NCI-H1092 treated with DMSO at 0.1 percent for 48 hours (cell line): Measurements from ENCODE around the gene GSTT4.
"Not testable (repeated sequence)": the region's sequence is repeated elsewhere in the genome, so short reads cannot be mapped to it uniquely, and the experiment has no call there.

ENCODE experiments used
- DNase-seq: peaks from one replicate; lab custom pipeline; 2025; lab: John Stamatoyannopoulos, UW

GSTT4 gene

DNA sequence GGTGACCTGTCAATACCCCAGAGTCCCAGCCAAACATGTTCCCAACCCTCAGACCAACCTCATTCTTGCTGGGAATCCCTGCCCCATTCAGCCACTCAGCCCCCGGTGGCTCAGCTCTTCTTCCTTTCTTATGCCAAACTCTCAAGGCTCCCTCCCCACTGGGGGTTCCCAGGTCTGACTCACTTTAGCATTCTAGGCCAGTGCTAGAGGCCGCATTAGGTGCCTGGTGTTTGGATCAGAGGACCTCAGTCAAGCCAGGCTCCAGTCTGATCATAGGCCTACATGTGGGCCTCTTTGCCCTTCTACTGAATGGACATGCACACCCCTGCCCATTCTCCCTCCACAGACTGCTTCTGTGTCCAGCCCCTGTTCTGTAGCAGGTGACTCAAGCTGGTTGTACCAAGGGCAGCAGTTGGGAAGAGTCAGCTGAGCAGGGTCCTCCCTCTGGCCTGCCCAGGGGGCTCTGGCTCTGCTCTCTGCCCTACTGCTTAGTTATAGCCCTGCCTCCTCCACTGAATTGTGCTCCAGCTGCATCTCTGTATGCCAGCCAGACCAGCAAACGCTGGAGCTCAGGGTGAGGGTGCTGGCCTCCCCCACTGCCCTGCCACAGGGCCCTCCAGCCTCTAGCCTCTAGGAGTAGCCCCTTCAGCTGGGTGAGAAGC, 15.5 kb downstream of the GSTT4 start:
- DNase-seq: not testable (repeated sequence)

DNA sequence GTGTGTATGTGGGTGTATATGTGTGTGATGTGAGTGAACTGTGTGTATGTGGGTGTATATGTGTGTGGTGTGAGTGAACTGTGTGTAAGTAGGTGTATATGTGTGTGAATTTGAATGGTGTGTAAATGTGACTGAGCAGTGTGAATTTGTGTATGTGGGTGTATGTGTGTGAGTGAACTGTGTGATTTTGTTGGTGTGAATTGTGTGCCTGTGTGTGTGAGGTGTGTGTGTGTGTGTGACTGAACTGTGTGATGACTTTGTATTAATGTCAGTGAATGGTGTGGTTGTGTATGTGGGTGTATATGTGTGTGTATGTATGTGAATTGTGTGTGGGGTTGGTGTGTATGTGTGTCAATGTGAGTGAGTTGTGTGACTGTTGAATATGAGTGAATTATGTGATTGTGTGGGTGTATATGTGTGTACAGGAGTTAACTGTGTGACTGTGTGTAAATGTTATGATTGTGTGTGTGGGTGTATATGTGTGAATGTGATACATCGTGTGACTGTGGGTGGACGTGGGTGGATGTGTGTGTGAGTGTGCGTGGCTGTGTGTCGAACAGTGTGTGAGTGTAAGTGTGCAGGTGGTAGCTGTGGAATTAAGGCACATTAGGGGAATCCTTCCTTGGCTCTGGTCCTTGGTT, 18.6 kb downstream of the GSTT4 start:
- DNase-seq: not testable (repeated sequence)

GRCh38 chr22:23986089-23986488, 19.2 kb downstream of the GSTT4 start:
- DNase-seq: not testable (repeated sequence)

- DNase-seq: peak; percentile 33
These were observed 20.8 kb downstream of the GSTT4 start for GRCh38 chr22:23984430-23984829.

DNA sequence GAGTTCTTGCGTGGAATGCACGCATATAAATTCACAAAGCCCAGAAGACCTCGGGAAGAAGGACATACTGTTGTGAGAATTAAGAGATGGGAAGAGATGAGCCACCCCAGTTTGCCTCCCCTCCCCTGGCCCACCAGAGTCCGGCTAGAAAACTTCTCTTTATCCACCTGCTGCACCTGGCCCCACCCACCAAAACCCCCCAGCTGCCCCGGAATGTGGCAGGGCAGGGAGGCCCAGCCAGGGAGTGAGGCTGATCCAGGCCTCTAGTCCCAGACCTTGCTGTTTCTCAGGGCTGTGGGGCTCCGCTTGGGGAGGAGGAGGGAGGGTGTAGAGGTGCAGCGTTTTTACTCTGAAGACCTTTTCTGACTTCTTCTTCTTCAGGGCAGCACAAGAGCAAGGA, 24.7 kb downstream of the GSTT4 start:
- DNase-seq: not testable (repeated sequence)

DNA sequence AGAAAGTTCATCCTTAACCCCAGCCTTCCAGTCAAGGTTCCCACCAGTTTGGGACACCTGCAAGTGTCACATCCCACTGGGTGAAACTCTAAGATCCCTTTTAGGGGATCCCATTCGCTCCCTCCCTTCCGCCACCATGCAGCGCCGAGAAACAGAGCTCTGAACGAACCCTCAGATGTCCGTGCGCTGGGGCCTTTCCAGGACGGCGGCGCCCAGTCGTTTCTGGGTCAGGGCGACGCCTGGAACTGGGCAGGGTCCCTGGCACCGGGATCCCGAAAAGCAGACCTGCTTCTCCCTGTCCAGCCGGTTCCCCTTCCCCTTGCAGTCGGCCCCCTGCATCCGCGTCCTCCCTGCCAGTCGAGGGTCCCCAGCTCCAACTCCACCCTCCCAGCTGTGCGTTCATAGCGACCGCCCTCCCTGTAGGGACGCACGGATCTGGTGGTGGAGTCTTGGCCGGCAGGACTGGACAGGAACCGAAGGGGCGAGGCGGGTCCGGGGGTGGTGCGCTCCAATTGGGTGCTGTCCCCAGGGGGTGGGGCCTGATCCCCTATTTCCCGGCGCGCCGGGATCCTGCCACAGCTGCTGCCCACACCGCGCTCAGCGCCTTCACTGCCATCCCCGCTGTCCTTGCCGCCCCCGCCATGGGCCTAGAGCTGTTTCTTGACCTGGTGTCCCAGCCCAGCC, 25.6 kb downstream of the GSTT4 start, which contains the start of gene GSTT2:
Gene GSTT2 (plus strand): TSS at position 578 of the 684 bp plus-strand sequence.
- DNase-seq: not testable (repeated sequence)

GRCh38 chr22:23977304-23977703, 27.9 kb downstream of the GSTT4 start:
- not testable (repeated sequence) for DNase-seq

DNA sequence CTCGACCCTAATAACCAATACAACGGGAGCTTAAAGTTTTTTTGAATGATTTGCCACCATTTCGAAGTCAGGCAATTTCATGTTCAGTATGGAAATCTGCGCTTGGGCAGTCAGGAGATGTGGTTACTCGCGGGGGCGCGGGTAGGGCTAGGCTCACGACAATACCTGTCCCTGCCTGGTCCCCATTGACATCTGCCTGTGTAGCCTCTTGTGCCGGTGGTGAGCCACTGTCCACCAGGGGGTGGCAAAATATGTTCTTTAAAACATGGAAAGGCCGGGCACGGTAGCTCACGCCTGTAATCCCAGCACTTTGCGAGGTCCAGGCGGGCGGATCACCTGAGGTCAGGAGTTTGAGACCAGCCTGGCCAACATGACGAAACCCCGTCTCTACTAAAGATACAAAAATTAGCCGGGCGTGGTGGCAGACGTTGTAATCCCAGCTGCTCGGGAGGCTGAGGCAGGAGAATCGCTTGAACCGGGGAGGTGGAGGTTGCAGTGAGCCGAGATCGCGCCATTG, 30.4 kb downstream of the GSTT4 start:
- not testable (repeated sequence) for DNase-seq

DNA sequence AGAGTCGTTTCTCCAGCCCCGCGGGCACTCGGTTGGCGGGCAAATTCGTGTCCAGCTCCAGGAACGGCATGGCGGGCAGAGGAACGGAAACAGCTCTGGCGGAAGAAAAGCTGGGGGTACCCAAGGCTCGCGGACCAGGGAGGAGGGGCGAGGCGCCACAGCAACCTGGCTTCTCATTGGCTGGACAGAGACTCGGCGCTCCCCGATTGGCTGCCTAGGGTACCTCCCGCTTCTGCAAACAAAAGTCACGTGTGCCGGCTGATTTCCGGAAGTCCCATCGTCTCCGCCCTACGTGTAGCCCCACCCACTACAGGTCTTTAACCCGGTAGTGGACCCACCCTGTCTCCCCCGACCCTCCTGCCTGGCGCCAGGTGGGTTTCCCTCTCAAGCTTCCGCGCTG, 30.9 kb downstream of the GSTT4 start, which contains the start of gene DDT:
Gene DDT (minus strand): TSS at position 97 of the 400 bp plus-strand sequence. CDS start 27 bp downstream, at position 70.
- not testable (repeated sequence) for DNase-seq

- not testable (repeated sequence) for DNase-seq
These were observed 33.3 kb downstream of the GSTT4 start for GRCh38 chr22:23971927-23972326.

DNA sequence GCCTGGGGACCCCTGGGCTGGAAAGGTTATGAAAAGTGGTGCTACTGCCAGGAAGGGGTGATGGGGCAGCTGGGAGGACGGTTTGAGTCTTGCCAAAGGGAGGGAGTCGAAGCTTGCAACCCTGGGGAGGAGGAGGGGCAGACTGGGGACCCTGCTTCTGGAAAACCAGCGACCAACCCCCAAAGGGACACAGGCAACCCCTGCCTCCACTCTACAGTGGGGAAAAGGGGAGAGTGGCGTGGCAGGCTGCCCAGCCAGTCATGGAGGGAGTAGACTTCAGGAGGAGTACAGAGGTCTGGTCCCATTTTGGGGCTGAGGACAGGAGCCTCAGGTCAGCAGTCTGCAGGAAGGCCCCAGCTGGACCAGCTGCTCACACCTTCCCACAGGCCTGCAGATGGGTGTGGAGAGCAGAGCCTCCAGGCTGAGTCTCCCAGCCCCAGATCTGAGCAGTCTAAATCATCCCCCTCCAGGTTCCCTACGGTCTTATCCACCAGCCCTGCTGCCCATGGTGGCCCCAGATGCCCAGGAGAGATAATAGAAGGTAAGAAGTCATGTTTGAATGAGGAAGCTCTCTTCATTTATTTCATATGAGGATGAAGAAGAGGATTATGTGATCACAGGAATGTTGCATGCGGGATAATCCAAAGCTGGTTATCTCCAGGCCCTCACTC, 34.3 kb downstream of the GSTT4 start:
- no peak for DNase-seq

GRCh38 chr22:23970201-23970641, 35.0 kb downstream of the GSTT4 start:
- no peak for DNase-seq

DNA sequence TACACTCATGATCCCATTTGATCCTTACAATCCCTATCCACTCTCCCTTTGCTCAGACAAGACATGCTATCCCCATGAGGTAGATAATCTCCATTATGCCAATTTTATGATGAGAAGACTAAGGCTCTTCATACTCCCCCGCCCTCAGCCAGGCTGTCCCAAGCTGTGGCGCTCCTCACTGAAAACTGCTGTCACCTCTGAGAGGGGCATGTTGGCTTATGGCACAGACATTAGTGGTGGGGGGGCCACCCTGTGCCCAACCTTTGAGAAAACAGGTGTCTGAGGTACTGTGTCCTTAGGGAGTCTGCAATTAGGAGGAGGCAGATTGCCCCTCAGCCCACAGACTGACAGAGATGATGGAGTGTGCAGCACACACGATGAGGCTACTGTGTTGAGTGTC, 36.2 kb downstream of the GSTT4 start:
- DNase-seq: no peak

DNA sequence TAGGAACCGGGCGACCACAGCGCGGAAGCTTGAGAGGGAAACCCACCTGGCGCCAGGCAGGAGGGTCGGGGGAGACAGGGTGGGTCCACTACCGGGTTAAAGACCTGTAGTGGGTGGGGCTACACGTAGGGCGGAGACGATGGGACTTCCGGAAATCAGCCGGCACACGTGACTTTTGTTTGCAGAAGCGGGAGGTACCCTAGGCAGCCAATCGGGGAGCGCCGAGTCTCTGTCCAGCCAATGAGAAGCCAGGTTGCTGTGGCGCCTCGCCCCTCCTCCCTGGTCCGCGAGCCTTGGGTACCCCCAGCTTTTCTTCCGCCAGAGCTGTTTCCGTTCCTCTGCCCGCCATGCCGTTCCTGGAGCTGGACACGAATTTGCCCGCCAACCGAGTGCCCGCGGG, 38.7 kb downstream of the GSTT4 start, which contains the start of gene DDTL:
Gene DDTL (plus strand): TSS at position 321 of the 400 bp plus-strand sequence. CDS start 27 bp downstream, at position 348.
- DNase-seq: not testable (repeated sequence)

DNA sequence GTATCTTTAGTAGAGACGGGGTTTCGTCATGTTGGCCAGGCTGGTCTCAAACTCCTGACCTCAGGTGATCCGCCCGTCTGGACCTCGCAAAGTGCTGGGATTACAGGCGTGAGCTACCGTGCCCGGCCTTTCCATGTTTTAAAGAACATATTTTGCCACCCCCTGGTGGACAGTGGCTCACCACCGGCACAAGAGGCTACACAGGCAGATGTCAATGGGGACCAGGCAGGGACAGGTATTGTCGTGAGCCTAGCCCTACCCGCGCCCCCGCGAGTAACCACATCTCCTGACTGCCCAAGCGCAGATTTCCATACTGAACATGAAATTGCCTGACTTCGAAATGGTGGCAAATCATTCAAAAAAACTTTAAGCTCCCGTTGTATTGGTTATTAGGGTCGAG, 39.2 kb downstream of the GSTT4 start:
- not testable (repeated sequence) for DNase-seq

- DNase-seq: not testable (repeated sequence)
These were observed 44.0 kb downstream of the GSTT4 start, which contains the start of gene GSTT2B for GRCh38 chr22:23961084-23961771. GSTT2B (minus strand) TSS chr22:23961195; CDS start chr22:23961131, 64 bp downstream.

DNA sequence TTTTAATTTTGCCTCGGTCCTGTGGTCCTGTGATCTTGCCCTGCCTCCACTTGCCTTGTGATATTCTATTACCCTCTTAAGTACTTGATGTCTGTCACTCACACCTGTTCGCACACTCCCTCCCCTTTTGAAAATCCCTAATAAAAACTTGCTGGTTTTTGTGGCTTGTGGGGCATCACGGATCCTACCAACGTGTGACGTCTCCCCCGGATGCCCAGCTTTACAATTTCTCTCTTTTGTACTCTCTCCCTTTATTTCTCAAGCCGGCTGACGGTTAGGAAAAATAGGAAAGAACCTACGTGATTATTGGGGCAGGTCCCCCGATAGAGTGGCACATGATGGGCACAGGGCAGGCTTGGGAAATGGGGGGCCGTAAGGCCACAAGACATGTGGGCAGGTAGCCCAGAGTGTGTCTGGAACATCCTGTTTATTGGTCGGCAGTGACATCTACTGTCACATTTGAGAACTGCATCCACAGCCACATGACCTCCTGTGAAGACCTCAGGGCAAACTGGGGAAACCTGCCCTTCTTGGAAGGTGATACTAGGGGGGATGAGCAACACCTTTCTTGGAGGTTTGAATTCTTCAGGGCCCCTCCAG, 48.9 kb downstream of the GSTT4 start:
- peak; percentile 19 for DNase-seq

- not testable (repeated sequence) for DNase-seq
These were observed 49.4 kb downstream of the GSTT4 start for GRCh38 chr22:23955886-23956285.

DNA sequence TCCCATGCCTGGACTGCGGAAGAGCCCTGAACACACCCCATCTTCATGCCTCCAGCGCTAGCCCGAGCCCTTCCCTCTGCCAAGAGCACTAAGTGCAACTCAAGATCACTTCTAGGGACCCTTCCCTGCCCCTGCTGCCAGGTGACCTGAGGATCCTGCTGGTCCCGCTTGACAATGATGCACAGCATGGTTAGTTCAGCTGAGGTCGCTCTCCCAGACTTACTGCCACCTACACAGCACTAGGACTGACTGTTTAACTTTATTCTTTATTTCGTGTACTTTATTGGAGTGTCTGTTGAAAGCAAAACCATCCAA, 50.3 kb downstream of the GSTT4 start:
- DNase-seq: not testable (repeated sequence)

DNA sequence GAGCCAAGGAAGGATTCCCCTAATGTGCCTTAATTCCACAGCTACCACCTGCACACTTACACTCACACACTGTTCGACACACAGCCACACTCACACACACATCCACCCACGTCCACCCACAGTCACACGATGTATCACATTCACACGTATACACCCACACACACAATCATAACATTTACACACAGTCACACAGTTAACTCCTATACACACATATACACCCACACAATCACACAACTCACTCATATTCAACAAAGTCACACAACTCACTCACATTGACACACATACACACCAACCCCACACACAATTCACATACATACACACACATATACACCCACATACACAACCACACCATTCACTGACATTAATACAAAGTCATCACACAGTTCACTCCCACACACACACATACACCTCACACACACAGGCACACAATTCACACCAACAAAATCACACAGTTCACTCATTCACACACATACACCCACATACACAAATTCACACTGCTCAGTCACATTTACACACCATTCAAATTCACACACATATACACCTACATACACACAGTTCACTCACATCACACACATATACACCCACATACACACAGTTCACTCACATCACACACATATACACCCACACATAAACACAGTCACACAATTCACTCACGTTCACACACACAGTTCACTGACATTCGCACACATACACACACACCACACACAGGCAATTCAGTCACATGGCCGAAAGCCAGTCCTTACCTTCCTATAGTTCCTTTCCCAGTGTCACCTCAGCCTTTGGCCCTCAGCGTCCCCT, 50.9 kb downstream of the GSTT4 start:
- not testable (repeated sequence) for DNase-seq
